Activated CD8-positive, alpha-beta memory T cell treated with anti-CD3 and anti-CD28 coated beads, Interleukin-2, amount 50 U/mL, for 4 hours (primary cell): Measurements from ENCODE around the gene RYR2.
"Not testable (repeated sequence)": the region's sequence is repeated elsewhere in the genome, so short reads cannot be mapped to it uniquely, and the experiment has no call there.

Experiments
- DNase-seq: peaks from one replicate; pipeline ENCODE4 v3.0.0-alpha.2; 2020

Gene RYR2

GRCh38 chr1:237820634-237821033, 778.6 kb downstream of the RYR2 start:
- not testable (repeated sequence) for DNase-seq

DNA sequence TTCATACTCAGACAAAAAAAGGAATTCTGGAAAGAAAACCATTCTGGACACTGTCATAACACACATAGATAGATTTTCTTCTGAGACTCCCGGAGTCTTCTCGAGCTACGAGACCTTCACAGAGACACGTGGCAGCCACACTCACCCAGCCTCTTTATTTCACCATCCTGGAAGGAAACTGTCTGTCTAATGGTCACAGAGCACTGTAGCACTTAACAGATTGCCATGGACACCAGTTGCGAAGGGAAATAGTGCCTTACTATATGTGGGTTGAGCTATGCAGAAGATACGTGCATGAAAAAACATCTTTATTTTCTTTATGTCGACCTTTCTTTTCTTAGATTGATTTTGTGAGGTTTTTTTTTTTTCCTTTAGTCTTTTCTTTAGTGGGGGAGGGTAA, 790.9 kb downstream of the RYR2 start:
- DNase-seq, result no peak

GRCh38 chr1:237834048-237834447, 792.1 kb downstream of the RYR2 start:
- no peak for DNase-seq

GRCh38 chr1:237834461-237834860, 792.5 kb downstream of the RYR2 start:
- no peak for DNase-seq

DNA sequence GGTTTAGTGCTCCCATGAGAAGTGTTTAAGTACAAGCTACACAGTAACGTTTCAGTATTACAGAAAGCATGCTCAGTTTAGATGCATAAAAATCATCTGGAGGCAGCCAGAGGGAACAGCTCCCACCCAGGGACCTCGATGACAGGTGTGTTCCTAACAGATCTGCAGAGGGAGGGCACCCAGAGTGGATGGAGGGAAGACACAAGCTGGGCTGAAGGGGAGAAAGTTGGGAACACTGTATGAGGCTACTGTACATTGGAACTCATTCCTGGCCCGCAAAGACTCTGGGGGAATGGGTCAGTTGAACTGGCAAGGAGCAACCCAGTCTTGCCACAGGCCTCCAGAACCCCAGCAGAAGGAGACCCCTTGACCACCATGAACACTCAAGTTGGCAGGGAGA, 796.3 kb downstream of the RYR2 start:
- no peak for DNase-seq

DNA sequence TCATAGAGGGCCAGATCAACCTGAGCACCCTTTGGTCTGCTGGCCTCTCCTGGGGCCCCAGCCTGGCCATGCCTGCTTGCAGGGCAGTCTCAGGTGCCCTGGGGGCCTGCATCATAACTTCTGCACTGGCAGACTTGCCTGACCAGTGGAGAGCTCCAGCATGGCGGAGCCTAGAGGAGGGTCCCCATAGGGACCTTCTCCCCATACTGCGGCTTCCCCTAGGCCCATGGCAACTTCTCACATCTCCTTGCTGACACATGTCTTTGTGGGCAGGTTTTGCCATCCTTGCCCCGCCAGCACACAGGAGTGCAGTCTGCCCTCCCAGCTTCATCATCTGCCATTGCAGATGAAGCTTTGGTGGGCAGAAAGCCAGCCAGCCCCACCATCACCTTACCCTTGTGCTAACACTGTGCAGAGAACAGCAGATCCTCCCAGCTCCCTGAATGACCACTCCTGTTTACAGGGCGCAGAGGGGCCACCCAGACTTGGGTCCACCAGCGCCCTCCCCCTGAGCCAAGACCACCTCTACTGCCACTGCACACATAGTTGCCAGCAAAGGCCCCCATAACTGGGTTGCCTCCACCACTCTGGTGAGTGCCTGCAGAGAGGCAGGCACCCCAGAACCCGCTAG, 797.0 kb downstream of the RYR2 start:
- DNase-seq, result no peak

GRCh38 chr1:237841485-237841884, 799.5 kb downstream of the RYR2 start:
- DNase-seq, result no peak

- not testable (repeated sequence) for DNase-seq
Measured at GRCh38 chr1:237843516-237843915, 801.5 kb downstream of the RYR2 start.

GRCh38 chr1:237851210-237851845, 809.3 kb downstream of the RYR2 start:
- no peak for DNase-seq

GRCh38 chr1:237852342-237852741, 810.4 kb downstream of the RYR2 start:
- no peak for DNase-seq

DNA sequence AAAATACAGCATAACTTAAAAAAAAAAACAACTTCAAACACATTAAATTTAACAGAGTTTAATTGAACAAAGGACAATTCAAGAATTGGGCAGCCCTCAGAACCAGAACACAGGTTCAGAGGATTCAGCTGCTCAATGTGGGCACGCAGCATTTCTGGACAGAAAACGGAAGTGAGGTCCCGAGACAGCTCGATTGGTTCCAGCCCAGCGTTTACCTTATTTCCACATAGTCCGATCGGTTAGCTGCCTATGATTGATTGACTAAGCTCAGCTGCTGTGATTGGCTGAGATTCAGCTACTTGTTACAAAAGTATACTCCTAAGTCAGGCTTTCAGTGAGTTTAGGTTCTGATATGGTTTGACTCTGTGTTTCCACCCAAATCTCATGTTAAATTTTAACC, 815.5 kb downstream of the RYR2 start:
- no peak for DNase-seq

- DNase-seq, result no peak
Measured at GRCh38 chr1:237858992-237859391, 817.0 kb downstream of the RYR2 start.

DNA sequence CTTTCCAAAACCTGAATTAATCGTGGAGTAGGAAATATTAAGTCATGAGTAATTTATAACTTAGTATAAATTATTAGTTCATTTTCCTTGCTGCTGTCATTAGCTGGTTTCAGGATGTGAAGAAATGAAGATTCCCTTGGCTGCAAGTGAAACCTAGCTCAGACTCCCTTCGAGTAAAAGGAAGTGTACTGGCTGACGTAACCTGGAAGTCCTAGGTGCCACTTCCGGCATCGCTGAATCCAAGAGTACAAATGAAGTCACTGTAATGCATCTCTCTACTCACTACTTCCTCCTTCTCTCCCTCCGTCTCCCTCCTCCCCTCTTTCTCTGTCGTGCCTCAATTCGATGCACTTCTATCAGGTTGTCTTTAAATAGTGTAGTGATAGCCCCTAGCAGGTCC, 820.0 kb downstream of the RYR2 start:
- no peak for DNase-seq

DNA sequence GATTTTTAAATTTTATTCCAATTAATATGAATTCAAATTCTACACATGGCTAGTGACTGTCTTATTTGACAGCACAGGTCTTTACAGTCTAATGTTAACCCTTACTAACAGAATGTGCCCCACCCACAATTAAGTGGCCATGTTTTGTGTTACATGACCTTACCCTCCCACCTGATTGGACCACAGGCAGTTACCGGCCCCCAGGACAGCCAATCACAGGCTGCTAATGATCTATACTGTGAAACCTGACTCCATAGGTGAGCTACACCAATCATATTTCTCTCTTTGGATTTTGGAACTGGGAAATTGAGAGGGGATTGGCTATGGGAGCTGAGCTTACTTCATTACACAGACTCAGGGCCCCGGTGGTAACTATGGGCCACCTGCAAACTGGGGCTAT, 821.2 kb downstream of the RYR2 start:
- DNase-seq, result no peak

DNA sequence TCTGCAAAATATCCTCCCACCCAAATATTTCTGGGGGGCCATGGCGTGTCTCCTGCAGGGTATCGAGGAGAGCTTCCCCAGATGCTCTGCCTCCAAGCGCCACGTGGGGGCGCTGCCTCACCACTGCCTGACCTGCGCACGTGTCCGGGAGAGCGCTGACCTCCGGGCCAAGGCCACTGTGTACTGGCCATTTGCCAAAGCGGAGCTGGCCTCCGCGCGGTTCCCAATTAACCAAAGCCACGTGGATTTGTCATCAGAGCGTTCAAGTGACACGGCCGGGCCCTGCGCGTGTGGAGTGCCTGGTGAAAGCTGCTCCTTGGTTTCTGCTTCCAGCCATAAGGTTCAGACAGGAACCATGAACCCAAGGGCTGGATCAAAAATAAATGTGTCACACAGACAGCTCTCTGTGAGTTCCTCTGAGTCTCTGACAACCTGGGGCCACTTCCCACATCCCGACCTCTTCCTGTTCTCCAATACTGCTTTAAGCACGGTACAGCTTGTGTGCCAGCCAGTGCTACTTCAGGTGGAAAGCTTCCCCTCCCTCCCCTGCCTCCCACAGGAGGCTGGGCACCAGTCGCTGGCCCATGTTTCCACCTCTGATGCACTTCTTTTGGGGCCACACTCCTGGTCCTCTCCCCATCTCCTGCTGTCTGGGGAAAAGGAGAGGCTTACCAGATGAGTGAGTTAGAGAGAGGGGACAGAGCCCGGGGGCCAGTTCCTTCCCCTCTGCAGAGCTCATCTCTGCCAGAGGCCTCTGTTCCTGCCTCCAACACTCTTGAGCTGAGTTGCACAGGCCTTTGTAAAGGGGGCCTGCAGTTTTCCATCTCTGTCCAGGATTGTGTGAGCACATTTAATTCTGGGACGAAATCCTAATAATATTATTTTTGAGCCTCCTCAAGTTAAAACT, 822.6 kb downstream of the RYR2 start:
- DNase-seq, result no peak

GRCh38 chr1:237867380-237867888, 825.5 kb downstream of the RYR2 start:
- DNase-seq, result no peak

DNA sequence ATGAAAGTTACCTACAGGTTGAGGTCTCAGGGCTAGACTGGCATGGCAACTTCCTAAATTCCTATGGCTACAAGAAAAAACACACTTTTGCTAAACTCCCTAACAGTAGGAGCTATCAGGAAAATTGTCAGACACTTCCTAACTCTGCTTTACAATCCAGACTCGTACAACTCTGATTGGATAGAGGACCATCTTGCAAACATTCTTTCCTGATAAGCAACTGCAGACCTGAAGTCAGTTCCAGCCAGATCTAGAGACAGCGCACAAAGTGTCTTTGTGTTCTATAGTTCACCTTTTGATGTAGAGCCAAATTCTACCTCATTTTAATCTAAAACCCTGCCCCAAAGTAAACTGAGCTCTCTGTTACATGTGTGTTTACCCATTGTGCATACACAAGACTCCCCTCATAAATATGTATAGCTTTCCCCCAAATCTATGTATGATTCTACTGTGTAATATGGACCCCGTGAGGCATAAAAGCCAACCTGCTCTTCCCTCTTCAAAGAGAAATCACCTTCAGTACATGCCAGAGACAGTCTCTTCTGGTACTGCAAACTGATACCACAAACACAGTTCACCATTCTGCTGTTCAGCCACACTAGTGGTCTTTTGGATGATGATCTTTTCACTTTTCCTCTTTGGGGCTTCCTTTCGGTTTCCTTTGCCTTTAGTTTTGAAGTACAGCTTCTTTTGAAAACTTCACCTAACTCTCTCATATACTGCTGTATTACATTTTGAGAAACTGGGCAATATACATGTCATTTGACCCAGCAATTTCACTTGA, 827.0 kb downstream of the RYR2 start:
- no peak for DNase-seq

- DNase-seq, result no peak
Measured at GRCh38 chr1:237873487-237874211, 831.7 kb downstream of the RYR2 start.

DNA sequence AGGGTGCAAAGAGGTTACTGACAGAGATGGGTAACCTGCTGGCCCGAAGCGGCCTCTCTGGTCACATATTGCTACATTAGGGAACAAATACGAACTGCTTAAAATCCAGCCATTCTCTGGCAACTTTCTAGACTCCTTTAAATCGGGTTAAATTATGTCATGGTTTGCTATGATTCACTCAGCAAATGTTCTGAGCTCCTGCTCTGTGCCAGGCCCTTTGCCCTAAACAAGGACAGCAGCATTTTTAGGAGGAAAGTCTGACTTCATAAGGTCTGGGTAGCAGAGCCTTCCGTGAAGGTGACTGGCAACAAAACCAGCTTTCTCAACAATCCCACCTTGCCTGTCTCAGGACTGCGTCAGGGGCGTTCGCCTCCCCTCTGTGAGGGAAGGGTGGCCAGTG, 833.3 kb downstream of the RYR2 start:
- DNase-seq, result no peak

- no peak for DNase-seq
Measured at GRCh38 chr1:237877631-237878030, 835.6 kb downstream of the RYR2 start.

DNA sequence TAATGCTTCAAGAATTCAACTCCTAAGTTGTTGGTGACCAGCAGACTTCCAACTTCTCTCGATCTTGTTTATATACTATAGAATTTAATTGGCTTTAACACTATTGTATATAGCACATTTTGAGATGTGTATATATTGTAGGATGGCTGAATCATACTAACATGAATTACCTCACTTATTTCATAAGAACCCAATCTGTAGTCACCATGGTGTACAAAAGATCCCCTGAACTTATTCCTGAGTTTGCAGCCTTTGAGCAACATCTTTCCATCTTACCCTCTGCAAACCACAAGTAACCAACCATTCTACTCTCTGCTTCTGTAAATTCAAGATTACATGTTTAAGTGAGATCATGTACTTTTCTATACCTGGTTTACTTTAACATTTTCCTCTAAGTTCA, 836.4 kb downstream of the RYR2 start:
- DNase-seq, result no peak

- no peak for DNase-seq
Measured at GRCh38 chr1:237879195-237879594, 837.2 kb downstream of the RYR2 start.
